Measurements from ENCODE around the gene PHKA2.
"Not testable (repeated sequence)": the region's sequence is repeated elsewhere in the genome, so short reads cannot be mapped to it uniquely, and the experiment has no call there.

Gene PHKA2, protein sequence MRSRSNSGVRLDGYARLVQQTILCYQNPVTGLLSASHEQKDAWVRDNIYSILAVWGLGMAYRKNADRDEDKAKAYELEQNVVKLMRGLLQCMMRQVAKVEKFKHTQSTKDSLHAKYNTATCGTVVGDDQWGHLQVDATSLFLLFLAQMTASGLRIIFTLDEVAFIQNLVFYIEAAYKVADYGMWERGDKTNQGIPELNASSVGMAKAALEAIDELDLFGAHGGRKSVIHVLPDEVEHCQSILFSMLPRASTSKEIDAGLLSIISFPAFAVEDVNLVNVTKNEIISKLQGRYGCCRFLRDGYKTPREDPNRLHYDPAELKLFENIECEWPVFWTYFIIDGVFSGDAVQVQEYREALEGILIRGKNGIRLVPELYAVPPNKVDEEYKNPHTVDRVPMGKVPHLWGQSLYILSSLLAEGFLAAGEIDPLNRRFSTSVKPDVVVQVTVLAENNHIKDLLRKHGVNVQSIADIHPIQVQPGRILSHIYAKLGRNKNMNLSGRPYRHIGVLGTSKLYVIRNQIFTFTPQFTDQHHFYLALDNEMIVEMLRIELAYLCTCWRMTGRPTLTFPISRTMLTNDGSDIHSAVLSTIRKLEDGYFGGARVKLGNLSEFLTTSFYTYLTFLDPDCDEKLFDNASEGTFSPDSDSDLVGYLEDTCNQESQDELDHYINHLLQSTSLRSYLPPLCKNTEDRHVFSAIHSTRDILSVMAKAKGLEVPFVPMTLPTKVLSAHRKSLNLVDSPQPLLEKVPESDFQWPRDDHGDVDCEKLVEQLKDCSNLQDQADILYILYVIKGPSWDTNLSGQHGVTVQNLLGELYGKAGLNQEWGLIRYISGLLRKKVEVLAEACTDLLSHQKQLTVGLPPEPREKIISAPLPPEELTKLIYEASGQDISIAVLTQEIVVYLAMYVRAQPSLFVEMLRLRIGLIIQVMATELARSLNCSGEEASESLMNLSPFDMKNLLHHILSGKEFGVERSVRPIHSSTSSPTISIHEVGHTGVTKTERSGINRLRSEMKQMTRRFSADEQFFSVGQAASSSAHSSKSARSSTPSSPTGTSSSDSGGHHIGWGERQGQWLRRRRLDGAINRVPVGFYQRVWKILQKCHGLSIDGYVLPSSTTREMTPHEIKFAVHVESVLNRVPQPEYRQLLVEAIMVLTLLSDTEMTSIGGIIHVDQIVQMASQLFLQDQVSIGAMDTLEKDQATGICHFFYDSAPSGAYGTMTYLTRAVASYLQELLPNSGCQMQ

DNA sequence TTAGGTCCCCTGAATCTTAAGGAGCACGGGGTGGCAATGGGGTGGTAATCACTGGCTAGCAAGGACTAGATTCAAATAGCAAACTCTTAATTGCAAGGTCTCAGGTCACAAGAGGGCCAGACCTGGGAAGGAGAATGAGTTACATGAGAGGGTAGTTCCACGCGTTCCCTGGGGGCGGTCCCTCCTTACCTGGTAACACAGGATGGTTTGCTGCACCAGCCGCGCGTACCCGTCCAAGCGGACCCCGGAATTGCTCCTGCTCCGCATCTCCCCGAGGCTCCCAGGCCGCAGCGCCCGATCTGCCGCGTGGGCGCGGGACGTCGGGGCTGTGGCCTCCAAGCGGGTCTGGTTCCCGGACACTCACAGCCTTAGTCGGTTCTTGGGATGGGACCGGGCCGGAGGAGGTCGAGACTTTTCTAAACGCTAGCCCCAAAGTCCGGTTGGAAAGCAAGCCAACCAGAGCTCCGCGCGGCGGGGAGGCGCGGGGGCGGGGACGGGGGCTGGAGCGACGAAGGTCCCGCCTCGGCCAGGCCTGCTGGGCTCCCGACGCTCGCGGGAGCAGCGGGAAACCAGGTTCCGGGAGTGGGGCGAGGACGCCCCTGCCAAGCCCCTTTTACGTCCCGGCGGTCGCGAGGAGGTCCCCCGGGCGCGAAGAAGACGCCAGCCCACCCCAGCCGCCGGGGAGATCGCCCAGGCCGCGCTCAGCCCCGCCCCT, at the start of gene PHKA2:
Gene PHKA2 (minus strand): TSS at position 449 of the 715 bp plus-strand sequence. CDS start 182 bp downstream, at position 267.
- DNase-seq (ENCODE audit: low read depth in 1 of 2, low spot score in 1 of 2) = peak in 1 of 2 donors; percentile 4

DNA sequence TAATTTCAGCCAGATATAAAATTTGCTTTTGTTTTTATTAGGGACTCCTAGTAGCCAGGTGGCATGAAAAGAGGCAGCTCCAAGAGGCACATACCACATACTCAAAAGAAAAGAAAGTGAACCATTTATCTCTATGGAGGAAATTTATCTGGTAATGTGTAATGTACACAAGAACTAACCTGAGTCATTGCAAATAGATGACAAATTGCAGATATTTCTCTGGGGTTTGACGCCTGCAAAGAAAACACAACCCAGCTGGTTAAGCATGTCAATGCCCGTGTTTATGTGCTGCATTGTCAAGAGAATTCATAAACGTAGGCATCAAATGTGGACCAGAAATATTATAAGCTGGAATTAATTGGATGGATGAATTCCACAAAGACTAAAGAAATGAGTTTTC, 46.9 kb upstream of the PHKA2 start:
- DNase-seq (ENCODE audit: low read depth in 1 of 2, low spot score in 1 of 2) = no peak

- DNase-seq (ENCODE audit: low read depth in 1 of 2, low spot score in 1 of 2) = no peak
Measured at GRCh38 chrX:19028560-19028959, 44.6 kb upstream of the PHKA2 start.

GRCh38 chrX:19024366-19024765, 40.5 kb upstream of the PHKA2 start:
- DNase-seq (ENCODE audit: low read depth in 1 of 2, low spot score in 1 of 2) = no peak

GRCh38 chrX:19019996-19020395, 36.1 kb upstream of the PHKA2 start:
- DNase-seq (ENCODE audit: low read depth in 1 of 2, low spot score in 1 of 2) = no peak

GRCh38 chrX:19017271-19017670, 33.4 kb upstream of the PHKA2 start:
- DNase-seq (ENCODE audit: low read depth in 1 of 2, low spot score in 1 of 2) = no peak

DNA sequence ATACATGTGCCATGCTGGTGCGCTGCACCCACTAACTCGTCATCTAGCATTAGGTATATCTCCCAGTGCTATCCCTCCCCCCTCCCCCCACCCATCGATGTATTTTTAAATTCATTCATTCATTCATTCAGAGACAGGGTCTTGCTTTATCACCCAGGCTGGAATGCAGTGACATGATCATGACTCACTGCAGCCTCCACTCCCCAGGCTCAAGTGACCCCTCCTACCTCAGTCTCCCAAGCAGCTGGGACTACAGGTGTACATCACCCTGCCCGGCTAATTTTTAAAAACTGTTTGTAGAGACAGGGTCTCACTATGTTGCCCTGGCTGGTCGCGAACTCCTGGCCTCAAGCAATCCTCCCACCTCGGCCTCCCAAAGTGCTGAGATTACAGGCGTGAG, 32.7 kb upstream of the PHKA2 start:
- DNase-seq (ENCODE audit: low read depth in 1 of 2, low spot score in 1 of 2) = not testable (repeated sequence)

GRCh38 chrX:19007868-19008267, 24.0 kb upstream of the PHKA2 start:
- DNase-seq (ENCODE audit: low read depth in 1 of 2, low spot score in 1 of 2) = no peak

DNA sequence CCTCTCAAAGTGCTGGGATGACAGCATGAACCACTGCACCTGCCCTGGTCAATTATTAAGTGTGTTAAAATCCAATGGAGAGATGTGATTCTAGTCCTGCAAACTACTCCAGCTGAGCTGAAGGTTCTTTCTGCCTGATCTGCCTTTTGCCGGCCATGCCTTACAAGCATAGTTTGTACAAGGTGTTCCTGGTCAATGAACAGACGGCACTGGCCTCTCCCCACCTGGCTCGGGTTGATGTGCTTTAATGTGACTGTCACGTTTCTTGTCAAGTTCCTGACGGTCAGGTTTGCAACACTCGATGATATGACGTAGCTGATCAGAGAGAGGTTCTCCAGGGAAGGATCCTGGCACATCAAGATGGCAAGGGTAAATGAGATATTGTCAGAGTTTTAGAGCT, 23.1 kb upstream of the PHKA2 start:
- no peak for DNase-seq (ENCODE audit: low read depth in 1 of 2, low spot score in 1 of 2)

GRCh38 chrX:19005909-19006308, 22.0 kb upstream of the PHKA2 start:
- no peak for DNase-seq (ENCODE audit: low read depth in 1 of 2, low spot score in 1 of 2)

DNA sequence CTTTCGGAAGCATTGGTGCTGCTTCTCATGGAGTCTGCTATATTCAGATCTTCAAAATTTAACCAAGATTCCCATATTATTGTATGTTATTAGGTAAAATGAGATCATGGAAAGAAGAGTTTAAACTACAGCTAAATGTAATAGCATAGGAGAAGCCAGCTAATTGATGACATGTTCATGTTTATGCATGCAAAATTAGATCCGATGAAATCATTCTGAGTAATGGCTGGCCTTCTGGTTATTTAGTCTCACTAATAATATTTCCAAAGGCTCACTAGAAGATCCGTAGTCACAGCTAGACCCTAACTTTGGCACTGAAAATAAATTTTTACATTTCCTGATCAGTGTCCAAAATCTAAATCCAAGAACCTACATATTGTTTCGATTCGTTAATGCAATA, 19.8 kb upstream of the PHKA2 start:
- DNase-seq (ENCODE audit: low read depth in 1 of 2, low spot score in 1 of 2) = no peak

- no peak for DNase-seq (ENCODE audit: low read depth in 1 of 2, low spot score in 1 of 2)
Measured at GRCh38 chrX:18998653-18999052, 14.7 kb upstream of the PHKA2 start.

GRCh38 chrX:18997916-18998315, 14.0 kb upstream of the PHKA2 start:
- DNase-seq (ENCODE audit: low read depth in 1 of 2, low spot score in 1 of 2) = no peak

DNA sequence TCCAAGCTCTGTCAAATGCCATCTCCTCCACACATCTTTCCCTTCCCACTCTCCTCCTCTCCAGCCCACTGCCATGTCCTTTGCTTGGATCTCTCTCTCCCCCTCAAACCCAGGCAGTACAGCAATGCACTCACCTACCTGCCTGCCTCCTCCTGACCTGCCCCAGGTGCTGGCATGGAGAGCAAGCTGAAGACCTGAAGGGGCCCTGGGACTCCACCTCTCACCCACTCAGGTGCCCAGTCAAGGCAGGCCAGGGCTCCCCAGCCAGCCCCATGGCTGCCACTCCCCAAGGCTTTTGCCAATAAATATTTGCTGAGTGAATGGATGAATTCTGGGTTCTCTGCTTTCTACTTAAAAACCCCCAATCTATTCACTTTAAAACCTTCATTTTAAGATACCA, 12.6 kb upstream of the PHKA2 start:
- DNase-seq (ENCODE audit: low read depth in 1 of 2, low spot score in 1 of 2) = no peak

- DNase-seq (ENCODE audit: low read depth in 1 of 2, low spot score in 1 of 2) = no peak
Measured at GRCh38 chrX:18995221-18995620, 11.3 kb upstream of the PHKA2 start.

DNA sequence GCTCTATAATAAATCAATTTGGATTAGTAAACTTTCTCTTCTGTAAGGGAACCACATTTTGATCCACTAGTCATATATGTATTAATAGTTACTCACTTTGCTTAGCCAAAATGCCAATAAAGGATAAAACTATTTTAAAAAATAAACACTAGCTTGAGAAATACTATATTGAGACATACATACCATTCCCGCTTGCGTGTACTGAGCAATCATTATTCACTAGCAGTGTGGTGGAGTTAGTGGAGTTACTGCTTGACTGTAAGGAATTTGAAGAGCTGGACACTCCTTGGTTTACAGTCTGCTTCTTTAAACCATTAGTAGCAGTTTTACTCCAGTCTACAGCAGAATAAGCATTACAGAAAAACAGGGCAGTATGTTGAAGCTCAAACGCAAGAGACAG, 10.8 kb upstream of the PHKA2 start:
- no peak for DNase-seq (ENCODE audit: low read depth in 1 of 2, low spot score in 1 of 2)

GRCh38 chrX:18992829-18993228, 8.9 kb upstream of the PHKA2 start:
- DNase-seq (ENCODE audit: low read depth in 1 of 2, low spot score in 1 of 2) = no peak

DNA sequence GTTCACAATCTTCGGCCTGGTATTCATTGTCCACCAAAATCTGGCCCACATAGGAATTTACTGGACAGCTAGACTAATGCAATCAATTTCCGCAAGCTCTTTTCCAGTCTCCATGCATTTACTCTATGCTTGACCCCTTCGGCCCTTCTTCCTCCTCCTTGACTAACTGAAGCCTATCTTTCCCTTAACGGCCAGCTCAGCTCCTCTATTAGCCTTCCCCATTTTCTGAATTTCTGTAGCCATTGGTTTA, 1.2 kb upstream of the PHKA2 start:
- DNase-seq (ENCODE audit: low read depth in 1 of 2, low spot score in 1 of 2) = no peak

DNA sequence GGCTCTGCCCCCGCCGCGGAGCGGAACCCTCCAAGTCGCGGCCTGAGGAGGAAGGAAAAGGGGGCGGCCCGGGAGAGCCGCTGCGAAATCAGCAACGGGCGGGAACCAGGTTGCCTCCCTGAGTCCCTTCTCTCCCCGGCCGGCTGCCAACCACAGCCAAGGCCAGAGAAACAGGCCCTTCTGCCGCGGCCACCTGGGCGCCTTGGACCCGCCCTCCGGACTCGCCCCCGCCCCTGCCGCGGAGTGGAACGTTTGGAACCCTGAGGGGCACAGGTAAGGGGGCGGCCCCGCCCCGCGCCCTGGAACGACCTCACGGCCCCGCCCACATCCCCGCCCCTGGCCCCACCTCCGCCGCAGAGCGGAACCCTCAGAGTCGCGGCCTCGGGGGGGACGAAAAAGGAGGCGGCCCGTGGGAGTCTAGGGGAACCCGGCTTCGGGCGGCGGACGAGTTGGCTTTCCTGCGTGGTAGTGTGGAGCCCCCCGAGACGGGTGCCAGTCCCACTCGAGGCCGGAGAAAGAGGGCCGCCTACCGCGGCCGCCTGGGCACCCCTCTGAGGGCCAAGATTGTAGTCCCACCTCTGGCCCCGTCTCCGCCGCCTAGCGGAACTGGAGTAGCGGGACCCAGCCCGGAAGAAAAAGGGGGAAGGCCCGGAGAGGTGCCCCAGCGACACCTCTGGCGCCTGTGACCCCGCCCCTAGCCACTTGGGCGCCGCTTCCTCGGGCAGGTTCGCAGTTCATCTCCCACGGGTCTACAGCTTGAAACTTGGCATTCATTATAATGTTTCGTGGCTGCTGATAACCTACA, 669 bp upstream of the PHKA2 start:
- DNase-seq (ENCODE audit: low read depth in 1 of 2, low spot score in 1 of 2) = peak; percentile 68 to 77

DNA sequence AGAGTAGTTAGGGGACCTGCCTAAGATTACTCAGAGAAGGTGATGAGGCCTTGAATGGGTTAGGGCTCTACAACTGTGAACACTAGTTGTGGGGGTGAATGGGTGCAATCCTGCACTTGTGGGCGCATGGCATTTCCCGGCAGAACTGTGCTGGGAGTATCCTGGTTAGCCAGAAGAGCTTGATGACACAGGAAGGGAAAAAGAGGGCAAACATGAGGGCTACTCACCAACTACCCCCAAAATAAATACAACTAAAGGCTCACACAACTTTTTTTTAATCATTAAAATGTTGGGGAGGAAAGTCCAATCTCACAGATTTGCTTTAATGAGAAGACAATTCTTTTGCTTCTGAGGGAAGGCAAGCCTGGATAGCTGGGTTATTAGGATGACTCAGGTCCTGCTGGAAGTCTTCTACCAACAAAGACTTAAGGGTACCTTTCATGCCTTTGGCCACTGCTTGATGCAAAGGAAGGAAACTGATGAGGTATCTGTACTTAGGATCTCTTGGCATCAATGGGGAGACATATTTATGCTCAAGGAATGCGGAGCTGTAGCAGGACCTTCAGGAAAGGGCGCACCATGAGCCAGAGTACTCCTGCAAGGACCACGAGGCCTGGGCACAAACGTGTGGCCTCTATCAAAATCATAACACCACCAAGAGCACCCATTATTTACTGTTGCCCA, 2.6 kb downstream of the PHKA2 start:
- no peak for DNase-seq (ENCODE audit: low read depth in 1 of 2, low spot score in 1 of 2)
